Skeletal muscle tissue (tissue), 4 donors: ENCODE measurements around the gene S1PR4. TPM values are rescaled to one million over a fixed set of nuclear protein-coding genes. Genes with fewer than 3 reads are reported as not detected.
"Not testable (repeated sequence)": the region's sequence is repeated elsewhere in the genome, so short reads cannot be mapped to it uniquely, and the experiment has no call there.

Experiments
- H3K27ac ChIP-seq: one replicate; pipeline ENCODE4 v1.7.0; 2013; ENCODE audit warnings: mild to moderate bottlenecking, low read depth, low read length, inconsistent platforms
- H3K27me3 ChIP-seq, 3 donors: one replicate each; pipeline ENCODE4 v1.7.0; 2013; ENCODE audit warnings: low read length in 3 of 3; ENCODE audit not compliant: control insufficient read depth in 3 of 3, insufficient read depth in 3 of 3
- H3K36me3 ChIP-seq, 3 donors: one replicate each; pipeline ENCODE4 v1.7.0; 2013; ENCODE audit warnings: low read length in 3 of 3; ENCODE audit not compliant: control insufficient read depth in 3 of 3, insufficient read depth in 3 of 3
- H3K4me1 ChIP-seq, 3 donors: one replicate each; pipeline ENCODE4 v1.7.0; 2013; ENCODE audit warnings: low read length in 3 of 3, mild to moderate bottlenecking in 3 of 3; ENCODE audit not compliant: control insufficient read depth in 3 of 3, insufficient read depth in 3 of 3
- H3K4me3 ChIP-seq, 3 donors: one replicate each; pipeline ENCODE4 v1.7.0; 2013; ENCODE audit warnings: low read length in 3 of 3
- H3K9ac ChIP-seq, 3 donors: one replicate each; pipeline ENCODE4 v1.7.0; 2013; ENCODE audit warnings: low read length in 3 of 3, mild to moderate bottlenecking in 3 of 3, moderate library complexity in 2 of 3, low read depth in 1 of 3
- H3K9me3 ChIP-seq, 3 donors: one replicate each; pipeline ENCODE4 v1.7.0; 2013; ENCODE audit warnings: low read length in 3 of 3; ENCODE audit not compliant: control insufficient read depth in 3 of 3
- total RNA-seq: library from RNA; depleted of rRNA; stranded (reverse); fragments of >200 nt; gene quantifications from one replicate; pipeline ENCODE4 v1.2.3, GENCODE V29; 2014
- donor health status: Osteomylitis.

S1PR4 gene
- total RNA-seq, 1 donor from 2014 or later = 2.1 TPM

DNA sequence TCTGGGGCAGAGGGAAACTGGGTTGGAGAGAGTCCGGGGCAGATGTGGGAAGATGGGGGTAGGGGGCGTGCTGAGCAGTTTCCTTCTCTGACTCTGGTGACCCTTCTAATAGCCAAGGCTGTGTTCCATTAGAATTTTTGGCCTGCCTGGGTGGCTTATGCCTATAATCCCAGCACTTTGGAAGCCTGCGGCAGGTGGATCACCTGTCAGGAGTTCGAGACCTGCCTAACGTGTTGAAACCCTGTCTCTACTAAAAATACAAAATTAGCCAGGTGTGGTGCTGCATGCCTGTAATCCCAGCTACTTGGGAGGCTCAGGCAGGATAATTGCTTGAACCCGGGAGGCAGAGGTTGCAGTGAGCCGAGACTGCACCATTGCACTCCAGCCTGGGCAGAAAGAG lies 24.3 kb downstream of the S1PR4 start:
- H3K9me3 ChIP-seq = not testable (repeated sequence)

GRCh38 chr19:3203805-3204645 lies 25.5 kb downstream of the S1PR4 start:
- H3K36me3 ChIP-seq = peaks cover 19 to 28% (median 27%) of the 10 kb centered on the region in 3 donors
- no peaks in the 10 kb centered on the region for H3K27me3 ChIP-seq

More for the DNA sequence above, 24.3 kb downstream of the S1PR4 start:
- H3K27ac ChIP-seq, H3K4me1 ChIP-seq, H3K4me3 ChIP-seq, H3K27me3 ChIP-seq, H3K9ac ChIP-seq: not testable (repeated sequence)
- H3K36me3 ChIP-seq = peaks cover 19 to 29% (median 25%) of the 10 kb centered on the region in 3 donors

GRCh38 chr19:3204646-3205275 lies 26.2 kb downstream of the S1PR4 start:
- no peak overlapping the region for H3K27ac ChIP-seq
- no peak overlapping the region for H3K4me3 ChIP-seq
- H3K27me3 ChIP-seq = no peaks in the 10 kb centered on the region
- H3K9ac ChIP-seq = no peak overlapping the region
- no peaks in the 10 kb centered on the region for H3K4me1 ChIP-seq
- H3K36me3 ChIP-seq = peaks cover 19 to 28% (median 25%) of the 10 kb centered on the region in 3 donors
- H3K9me3 ChIP-seq = no peaks in the 10 kb centered on the region

More at GRCh38 chr19:3203805-3204645, 25.5 kb downstream of the S1PR4 start:
- H3K9me3 ChIP-seq = no peaks in the 10 kb centered on the region
- H3K9ac ChIP-seq = no peak overlapping the region
- H3K4me1 ChIP-seq = no peaks in the 10 kb centered on the region
- no peak overlapping the region for H3K27ac ChIP-seq
- no peak overlapping the region for H3K4me3 ChIP-seq

DNA sequence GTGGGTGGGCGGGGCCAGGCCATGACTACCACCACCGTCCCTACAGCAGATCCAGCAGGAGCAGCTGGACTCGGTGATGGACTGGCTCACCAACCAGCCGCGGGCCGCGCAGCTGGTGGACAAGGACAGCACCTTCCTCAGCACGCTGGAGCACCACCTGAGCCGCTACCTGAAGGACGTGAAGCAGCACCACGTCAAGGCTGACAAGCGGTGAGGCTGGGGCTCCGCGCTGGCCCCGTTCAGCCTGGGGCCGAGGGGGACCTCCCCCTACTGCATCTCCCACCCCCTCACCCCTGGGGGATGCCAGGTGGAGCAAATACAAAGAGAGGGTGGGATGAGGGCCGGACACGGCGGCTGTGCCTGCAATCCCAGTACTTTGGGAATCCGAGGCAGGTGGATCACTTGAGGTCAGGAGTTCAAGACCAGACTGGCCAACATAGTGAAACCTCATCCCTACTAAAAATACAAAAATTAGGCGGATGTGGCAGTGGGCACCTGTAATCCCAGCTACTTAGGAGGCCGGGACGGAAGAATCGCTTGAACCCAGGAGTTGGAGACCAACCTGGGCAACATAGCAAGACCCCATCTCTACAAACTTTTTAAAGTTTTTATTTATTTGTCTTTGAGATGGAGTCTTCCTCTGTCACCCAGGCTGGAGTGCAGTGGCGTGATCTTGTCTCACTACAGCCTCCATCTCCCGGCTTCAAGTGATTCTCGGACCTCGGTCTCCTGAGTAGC lies 27.8 kb downstream of the S1PR4 start:
- Histone ChIP-seq H3K9me3 (no peaks in the 10 kb centered on the region), H3K27me3 (no peaks in the 10 kb centered on the region), H3K36me3 (peaks cover 19 to 26% (median 25%) of the 10 kb centered on the region in 3 donors), H3K9ac (no peak overlapping the region), H3K4me3 (no peak overlapping the region), H3K4me1 (no peaks in the 10 kb centered on the region), H3K27ac (no peak overlapping the region)

DNA sequence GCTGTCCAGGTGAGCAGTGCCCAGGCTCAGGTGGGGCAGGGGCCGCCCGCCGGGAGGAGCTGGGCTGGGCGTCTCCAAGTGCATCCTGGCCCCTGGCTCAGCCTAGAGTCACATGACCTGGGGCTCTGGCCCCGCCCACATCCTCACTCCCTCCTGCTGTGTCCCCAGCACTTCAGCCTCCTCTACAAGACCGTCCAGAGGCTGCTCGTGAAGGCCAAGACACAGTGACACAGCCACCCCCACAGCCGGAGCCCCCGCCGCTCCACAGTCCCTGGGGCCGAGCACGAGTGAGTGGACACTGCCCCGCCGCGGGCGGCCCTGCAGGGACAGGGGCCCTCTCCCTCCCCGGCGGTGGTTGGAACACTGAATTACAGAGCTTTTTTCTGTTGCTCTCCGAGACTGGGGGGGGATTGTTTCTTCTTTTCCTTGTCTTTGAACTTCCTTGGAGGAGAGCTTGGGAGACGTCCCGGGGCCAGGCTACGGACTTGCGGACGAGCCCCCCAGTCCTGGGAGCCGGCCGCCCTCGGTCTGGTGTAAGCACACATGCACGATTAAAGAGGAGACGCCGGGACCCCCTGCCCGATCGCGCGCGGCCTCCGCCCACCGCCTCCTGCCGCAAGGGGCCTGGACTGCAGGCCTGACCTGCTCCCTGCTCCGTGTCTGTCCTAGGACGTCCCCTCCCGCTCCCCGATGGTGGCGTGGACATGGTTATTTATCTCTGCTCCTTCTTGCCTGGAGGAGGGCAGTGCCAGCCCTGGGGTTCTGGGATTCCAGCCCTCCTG lies 29.1 kb downstream of the S1PR4 start:
- H3K9ac ChIP-seq = no peak overlapping the region
- no peak overlapping the region for H3K4me3 ChIP-seq
- H3K4me1 ChIP-seq = no peaks in the 10 kb centered on the region
- no peak overlapping the region for H3K27ac ChIP-seq
- peaks cover 14 to 25% (median 22%) of the 10 kb centered on the region in 3 donors for H3K36me3 ChIP-seq
- no peaks in the 10 kb centered on the region for H3K9me3 ChIP-seq
- no peaks in the 10 kb centered on the region for H3K27me3 ChIP-seq

GRCh38 chr19:3208317-3209207 lies 30.0 kb downstream of the S1PR4 start:
- no peak overlapping the region for H3K27ac ChIP-seq
- no peak overlapping the region for H3K9ac ChIP-seq
- H3K27me3 ChIP-seq = no peaks in the 10 kb centered on the region
- H3K9me3 ChIP-seq = no peaks in the 10 kb centered on the region
- no peaks in the 10 kb centered on the region for H3K4me1 ChIP-seq
- H3K4me3 ChIP-seq = no peak overlapping the region
- H3K36me3 ChIP-seq = peaks cover 14 to 22% (median 20%) of the 10 kb centered on the region in 3 donors

- no peaks in the 10 kb centered on the region for H3K9me3 ChIP-seq
- H3K4me3 ChIP-seq = no peak overlapping the region
- H3K9ac ChIP-seq = no peak overlapping the region
- H3K27me3 ChIP-seq = no peaks in the 10 kb centered on the region
- H3K27ac ChIP-seq = no peak overlapping the region
- peaks cover 9 to 15% (median 12%) of the 10 kb centered on the region in 3 donors for H3K36me3 ChIP-seq
- no peaks in the 10 kb centered on the region for H3K4me1 ChIP-seq
Measured at GRCh38 chr19:3210347-3211017, 31.9 kb downstream of the S1PR4 start.

- no peaks in the 10 kb centered on the region for H3K27me3 ChIP-seq
Measured at GRCh38 chr19:3211191-3211590, 32.6 kb downstream of the S1PR4 start.

More at GRCh38 chr19:3211191-3211590, 32.6 kb downstream of the S1PR4 start:
- no peak overlapping the region for H3K27ac ChIP-seq
- H3K9me3 ChIP-seq = no peaks in the 10 kb centered on the region
- no peaks in the 10 kb centered on the region for H3K4me1 ChIP-seq
- H3K9ac ChIP-seq = no peak overlapping the region
- H3K36me3 ChIP-seq = peaks cover 8 to 12% (median 10%) of the 10 kb centered on the region in 3 donors
- no peak overlapping the region for H3K4me3 ChIP-seq
